Panc1 (cell line): ENCODE data around the gene IPO4. TPM values are rescaled to one million over a fixed set of nuclear protein-coding genes. Genes with fewer than 3 reads are reported as not detected.

ENCODE experiments used
- ATAC-seq: fragments of 200-7000 bp; cut with Tn5 transposase; 2 replicates; pipeline ENCODE4 v1.9.1; 2020; ENCODE audit warnings: mild to moderate bottlenecking, moderate library complexity
- BruUV-seq: library from RNA; stranded (reverse); fragments of 400-500 nt; replicated peaks from 2 replicates; lab custom pipeline; 2021; lab: Mats Ljungman, UMichigan
- CTCF ChIA-PET: fragments of 300-600 bp; sonication (Branson Sonifier 250); formaldehyde crosslinking; loops from one replicate; lab custom pipeline; 2022; ENCODE audit warnings: antibody characterized with exemption; lab: Charles Lee
- POLR2A ChIA-PET: fragments of 300-600 bp; sonication (Branson Sonifier 250); formaldehyde crosslinking; loops from one replicate; lab custom pipeline; 2022; ENCODE audit warnings: antibody characterized with exemption; lab: Charles Lee
- DNase-seq: peaks from one replicate; pipeline ENCODE4 v3.0.0-alpha.2; 2010; ENCODE audit warnings: low read depth, low spot score
- H3K27ac ChIP-seq: 2 replicates; pipeline ENCODE4 v1.5.1; 2011; ENCODE audit warnings: mild to moderate bottlenecking, low read length, inconsistent platforms
- H3K27me3 ChIP-seq: fragments of 200-500 bp; sonication (Bioruptor generic); 2 replicates; pipeline ENCODE4 v1.6.0; 2014; ENCODE audit warnings: low read length, inconsistent platforms; ENCODE audit not compliant: control insufficient read depth, insufficient read depth
- H3K36me3 ChIP-seq: fragments of 200-500 bp; sonication (Bioruptor generic); 2 replicates; pipeline ENCODE4 v1.5.1; 2014; ENCODE audit warnings: inconsistent platforms, mild to moderate bottlenecking, low read length, moderate library complexity; ENCODE audit not compliant: control insufficient read depth, insufficient read depth
- H3K4me1 ChIP-seq: 2 replicates; pipeline ENCODE4 v1.5.1; 2011; ENCODE audit warnings: inconsistent platforms, mild to moderate bottlenecking, low read length, moderate library complexity; ENCODE audit not compliant: control insufficient read depth, insufficient read depth
- H3K4me3 ChIP-seq, 2 experiments: 2 replicates each; pipeline ENCODE4 v1.5.1; 2011 to 2012; ENCODE audit warnings: low read depth in 2 of 2, low read length in 2 of 2, mild to moderate bottlenecking in 2 of 2, inconsistent platforms in 1 of 2, moderate library complexity in 1 of 2
- H3K9me3 ChIP-seq: fragments of 200-500 bp; sonication (Bioruptor generic); 2 replicates; pipeline ENCODE4 v1.5.1; 2014; ENCODE audit warnings: low read depth, mild to moderate bottlenecking, inconsistent platforms, low read length, moderate library complexity; ENCODE audit not compliant: control insufficient read depth, insufficient read depth
- POLR2AphosphoS5 ChIP-seq: IDR thresholded peaks from 2 replicates; pipeline ENCODE4 v1.6.1; 2012; ENCODE audit warnings: mild to moderate bottlenecking, low read depth, low read length, moderate library complexity
- SIN3A ChIP-seq: IDR thresholded peaks from 2 replicates; pipeline ENCODE4 v1.6.1; 2012; ENCODE audit warnings: low read depth, mild to moderate bottlenecking, low read length, moderate library complexity, borderline replicate concordance; ENCODE audit not compliant: insufficient read depth
- TCF7L2 ChIP-seq: IDR thresholded peaks from 2 replicates; pipeline ENCODE4 v1.6.1; 2011; ENCODE audit warnings: mild to moderate bottlenecking, low read depth, low read length, inconsistent platforms
- in situ Hi-C: cut with HindIII; loops from 2 replicates; pipeline ENCODE4 v1.10.0; 2016; ENCODE audit warnings: low sequenced_read_pairs, low pct_unique_long_range_greater_than_20kb
- intact Hi-C: fragments of 100-400 bp; cut with micrococcal nuclease; formaldehyde crosslinking; loops from one replicate; pipeline ENCODE4 v1.10.0; 2022; ENCODE audit not compliant: unreplicated experiment
- total RNA-seq: library from RNA; stranded (reverse); gene quantifications from one replicate; pipeline ENCODE4 v1.2.1, GENCODE V29; 2021; ENCODE audit not compliant: unreplicated experiment
- TF ChIP-seq, protein P1 (sequence below), 2 experiments: IDR thresholded peaks; 2 replicates each; pipeline ENCODE4 v1.6.1; 2011 to 2012; ENCODE audit warnings: low read depth in 2 of 2, control low read depth in 1 of 2, low read length in 1 of 2, mild to moderate bottlenecking in 1 of 2, moderate library complexity in 1 of 2; ENCODE audit not compliant: insufficient read depth in 1 of 2
- TF ChIP-seq, protein P2 (sequence below): fragments of 450-650 bp; IDR thresholded peaks from 2 replicates; pipeline ENCODE4 v1.5.1; 2017; ENCODE audit warnings: mild to moderate bottlenecking

IPO4 gene
- total RNA-seq, 1 experiment from 2014 or later: 103 TPM

DNA sequence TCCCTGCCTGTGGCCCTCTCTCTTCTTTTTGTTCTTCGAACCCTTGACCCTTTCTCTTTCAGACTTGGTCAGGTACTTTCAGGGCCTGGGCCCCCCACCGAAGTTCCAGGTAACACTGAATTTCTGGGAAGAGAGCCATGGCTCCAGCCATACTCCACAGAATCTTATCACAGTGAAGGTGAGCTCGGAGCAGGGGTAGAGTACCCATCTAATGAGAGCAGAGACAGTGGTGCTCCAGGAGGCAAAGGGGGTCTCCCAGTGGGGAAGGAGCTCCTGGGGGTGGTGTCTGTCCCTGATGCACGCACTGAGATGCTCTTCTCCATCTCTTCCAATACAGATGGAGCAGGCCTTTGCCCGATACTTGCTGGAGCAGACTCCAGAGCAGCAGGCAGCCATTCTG, 22.8 kb downstream of the IPO4 start:
- TF ChIP-seq TCF7L2 (no peak), POLR2AphosphoS5 (no peak), SIN3A (no peak)
- TF ChIP-seq, protein P1, sequence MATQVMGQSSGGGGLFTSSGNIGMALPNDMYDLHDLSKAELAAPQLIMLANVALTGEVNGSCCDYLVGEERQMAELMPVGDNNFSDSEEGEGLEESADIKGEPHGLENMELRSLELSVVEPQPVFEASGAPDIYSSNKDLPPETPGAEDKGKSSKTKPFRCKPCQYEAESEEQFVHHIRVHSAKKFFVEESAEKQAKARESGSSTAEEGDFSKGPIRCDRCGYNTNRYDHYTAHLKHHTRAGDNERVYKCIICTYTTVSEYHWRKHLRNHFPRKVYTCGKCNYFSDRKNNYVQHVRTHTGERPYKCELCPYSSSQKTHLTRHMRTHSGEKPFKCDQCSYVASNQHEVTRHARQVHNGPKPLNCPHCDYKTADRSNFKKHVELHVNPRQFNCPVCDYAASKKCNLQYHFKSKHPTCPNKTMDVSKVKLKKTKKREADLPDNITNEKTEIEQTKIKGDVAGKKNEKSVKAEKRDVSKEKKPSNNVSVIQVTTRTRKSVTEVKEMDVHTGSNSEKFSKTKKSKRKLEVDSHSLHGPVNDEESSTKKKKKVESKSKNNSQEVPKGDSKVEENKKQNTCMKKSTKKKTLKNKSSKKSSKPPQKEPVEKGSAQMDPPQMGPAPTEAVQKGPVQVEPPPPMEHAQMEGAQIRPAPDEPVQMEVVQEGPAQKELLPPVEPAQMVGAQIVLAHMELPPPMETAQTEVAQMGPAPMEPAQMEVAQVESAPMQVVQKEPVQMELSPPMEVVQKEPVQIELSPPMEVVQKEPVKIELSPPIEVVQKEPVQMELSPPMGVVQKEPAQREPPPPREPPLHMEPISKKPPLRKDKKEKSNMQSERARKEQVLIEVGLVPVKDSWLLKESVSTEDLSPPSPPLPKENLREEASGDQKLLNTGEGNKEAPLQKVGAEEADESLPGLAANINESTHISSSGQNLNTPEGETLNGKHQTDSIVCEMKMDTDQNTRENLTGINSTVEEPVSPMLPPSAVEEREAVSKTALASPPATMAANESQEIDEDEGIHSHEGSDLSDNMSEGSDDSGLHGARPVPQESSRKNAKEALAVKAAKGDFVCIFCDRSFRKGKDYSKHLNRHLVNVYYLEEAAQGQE (IDR thresholded peaks at IDR 0.05; ENCODE audit: insufficient read depth in 1 of 2, low read depth in 2 of 2, low read length in 1 of 2): no peak
- TF ChIP-seq, protein P2, sequence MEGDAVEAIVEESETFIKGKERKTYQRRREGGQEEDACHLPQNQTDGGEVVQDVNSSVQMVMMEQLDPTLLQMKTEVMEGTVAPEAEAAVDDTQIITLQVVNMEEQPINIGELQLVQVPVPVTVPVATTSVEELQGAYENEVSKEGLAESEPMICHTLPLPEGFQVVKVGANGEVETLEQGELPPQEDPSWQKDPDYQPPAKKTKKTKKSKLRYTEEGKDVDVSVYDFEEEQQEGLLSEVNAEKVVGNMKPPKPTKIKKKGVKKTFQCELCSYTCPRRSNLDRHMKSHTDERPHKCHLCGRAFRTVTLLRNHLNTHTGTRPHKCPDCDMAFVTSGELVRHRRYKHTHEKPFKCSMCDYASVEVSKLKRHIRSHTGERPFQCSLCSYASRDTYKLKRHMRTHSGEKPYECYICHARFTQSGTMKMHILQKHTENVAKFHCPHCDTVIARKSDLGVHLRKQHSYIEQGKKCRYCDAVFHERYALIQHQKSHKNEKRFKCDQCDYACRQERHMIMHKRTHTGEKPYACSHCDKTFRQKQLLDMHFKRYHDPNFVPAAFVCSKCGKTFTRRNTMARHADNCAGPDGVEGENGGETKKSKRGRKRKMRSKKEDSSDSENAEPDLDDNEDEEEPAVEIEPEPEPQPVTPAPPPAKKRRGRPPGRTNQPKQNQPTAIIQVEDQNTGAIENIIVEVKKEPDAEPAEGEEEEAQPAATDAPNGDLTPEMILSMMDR: no peak
- no peaks in the 10 kb centered on the region for H3K9me3 ChIP-seq
- H3K4me3 ChIP-seq: no peak overlapping the region
- H3K27ac ChIP-seq: no peak overlapping the region
- in situ Hi-C loops (no loop called here), intact Hi-C loops (no loop called here)
- BruUV-seq: no TSS peak
- ChIA-PET POLR2A (no interaction called here), CTCF (no interaction called here)
- no peak for DNase-seq
- ATAC-seq: no peak
- no peaks in the 10 kb centered on the region; the same call in none of the 2 replicates for H3K36me3 ChIP-seq
- no peaks in the 10 kb centered on the region for H3K27me3 ChIP-seq
- H3K4me1 ChIP-seq: peaks cover 4% of the 10 kb centered on the region

DNA sequence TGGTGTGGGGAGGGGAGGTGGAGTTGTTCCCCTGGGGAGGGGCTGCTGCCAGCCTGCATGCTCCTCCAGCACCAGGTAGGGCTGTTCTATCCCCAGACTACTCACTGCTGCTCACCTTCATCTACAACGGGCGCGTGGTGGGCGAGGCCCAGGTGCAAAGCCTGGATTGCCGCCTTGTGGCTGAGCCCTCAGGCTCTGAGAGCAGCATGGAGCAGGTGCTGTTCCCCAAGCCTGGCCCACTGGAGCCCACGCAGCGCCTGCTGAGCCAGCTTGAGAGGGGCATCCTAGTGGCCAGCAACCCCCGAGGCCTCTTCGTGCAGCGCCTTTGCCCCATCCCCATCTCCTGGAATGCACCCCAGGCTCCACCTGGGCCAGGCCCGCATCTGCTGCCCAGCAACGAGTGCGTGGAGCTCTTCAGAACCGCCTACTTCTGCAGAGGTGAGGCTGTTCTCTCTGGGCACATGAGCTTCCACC, 24.1 kb downstream of the IPO4 start:
- DNase-seq: no peak
- H3K27me3 ChIP-seq: no peaks in the 10 kb centered on the region
- H3K4me3 ChIP-seq: no peak overlapping the region
- H3K9me3 ChIP-seq: no peaks in the 10 kb centered on the region
- intact Hi-C loops (no loop called here), in situ Hi-C loops (no loop called here)
- H3K4me1 ChIP-seq: peaks cover 4% of the 10 kb centered on the region
- ChIA-PET CTCF (no interaction called here), POLR2A (no interaction called here)
- ATAC-seq: no peak
- no peaks in the 10 kb centered on the region; the same call in none of the 2 replicates for H3K36me3 ChIP-seq
- BruUV-seq: no TSS peak
- H3K27ac ChIP-seq: no peak overlapping the region
- TF ChIP-seq, protein P2: no peak
- TF ChIP-seq POLR2AphosphoS5: no peak
- no peak for TF ChIP-seq SIN3A
- TF ChIP-seq TCF7L2: no peak
- TF ChIP-seq, protein P1 (IDR thresholded peaks at IDR 0.05; ENCODE audit: insufficient read depth in 1 of 2, low read depth in 2 of 2, low read length in 1 of 2): no peak
